HUES64 (cell line): ENCODE measurements around the gene SH3RF1. TPM values are rescaled to one million over a fixed set of nuclear protein-coding genes. Genes with fewer than 3 reads are reported as not detected.

Experiments used
- H3K27ac ChIP-seq: 2 replicates; pipeline ENCODE4 v1.7.0; 2013; ENCODE audit warnings: low read depth, low read length, inconsistent platforms
- H3K27me3 ChIP-seq: 2 replicates; pipeline ENCODE4 v1.6.1; 2013; ENCODE audit warnings: mild to moderate bottlenecking, low read length; ENCODE audit not compliant: insufficient read depth
- H3K36me3 ChIP-seq: 2 replicates; pipeline ENCODE4 v1.6.1; 2013; ENCODE audit warnings: mild to moderate bottlenecking, low read length; ENCODE audit not compliant: insufficient read depth
- H3K4me1 ChIP-seq: 2 replicates; pipeline ENCODE4 v1.6.1; 2013; ENCODE audit warnings: mild to moderate bottlenecking, low read length, moderate library complexity; ENCODE audit not compliant: insufficient read depth
- H3K4me3 ChIP-seq: 2 replicates; pipeline ENCODE4 v1.5.1; 2013; ENCODE audit warnings: mild to moderate bottlenecking, low read length, moderate library complexity
- H3K9ac ChIP-seq: 2 replicates; pipeline ENCODE4 v1.6.1; 2013; ENCODE audit warnings: mild to moderate bottlenecking, low read depth, low read length
- H3K9me3 ChIP-seq: 2 replicates; pipeline ENCODE4 v1.6.1; 2013; ENCODE audit warnings: low read depth, low read length; ENCODE audit not compliant: insufficient read depth
- WGBS: fragments of 150-250, 120-280 bp; methylation state at CpG from one replicate; pipeline ENCODE4 v1.1.7; 2013; ENCODE audit warnings: missing lambda C conversion rate; 5-methylcytosine and 5-hydroxymethylcytosine counted together
- polyA plus RNA-seq, 2 experiments: library from polyadenylated mRNA; stranded (reverse); fragments of 50-300 nt; gene quantifications; one replicate each; pipeline ENCODE4 v1.2.3, GENCODE V29; 2013

The SH3RF1 gene
- polyA plus RNA-seq (2013, experiment 1 of 2) = 6.9 TPM
- polyA plus RNA-seq (2013, experiment 2 of 2) = 7.0 TPM

- Histone ChIP-seq H3K4me1 (peaks cover 48% of the 10 kb centered on the region), H3K4me3 (peak within 1 kb of the TSS; percentile 99), H3K36me3 (no peaks in the 10 kb centered on the region), H3K27ac (peak within 1 kb of the TSS; percentile 57), H3K9ac (peak within 1 kb of the TSS; percentile 93), H3K9me3 (no peaks in the 10 kb centered on the region), H3K27me3 (peaks cover 14% of the 10 kb centered on the region)
- WGBS = under 1% methylated on average over 109 of the region's 110 CpGs
These were observed at the start of gene SH3RF1 for GRCh38 chr4:169270810-169271691. SH3RF1 (minus strand) TSS chr4:169270956; CDS start chr4:169269212, 1,744 bp downstream.

- Histone ChIP-seq H3K9ac (no peak overlapping the region), H3K9me3 (no peaks in the 10 kb centered on the region), H3K27me3 (no peaks in the 10 kb centered on the region), H3K4me3 (no peak overlapping the region), H3K36me3 (no peaks in the 10 kb centered on the region), H3K4me1 (no peaks in the 10 kb centered on the region; the same call in 1 of the 2 replicates), H3K27ac (no peak overlapping the region)
- WGBS = 84% methylated on average over 5 of the region's 5 CpGs
These were observed 45.0 kb upstream of the SH3RF1 start for GRCh38 chr4:169315530-169316343.

- Histone ChIP-seq H3K27me3 (no peaks in the 10 kb centered on the region), H3K36me3 (no peaks in the 10 kb centered on the region), H3K9ac (no peak overlapping the region), H3K27ac (no peak overlapping the region), H3K9me3 (no peaks in the 10 kb centered on the region), H3K4me1 (no peaks in the 10 kb centered on the region; the same call in 1 of the 2 replicates), H3K4me3 (no peak overlapping the region)
- 93% methylated on average over 8 of the region's 8 CpGs for WGBS
These were observed 44.1 kb upstream of the SH3RF1 start for GRCh38 chr4:169314906-169315305.

DNA sequence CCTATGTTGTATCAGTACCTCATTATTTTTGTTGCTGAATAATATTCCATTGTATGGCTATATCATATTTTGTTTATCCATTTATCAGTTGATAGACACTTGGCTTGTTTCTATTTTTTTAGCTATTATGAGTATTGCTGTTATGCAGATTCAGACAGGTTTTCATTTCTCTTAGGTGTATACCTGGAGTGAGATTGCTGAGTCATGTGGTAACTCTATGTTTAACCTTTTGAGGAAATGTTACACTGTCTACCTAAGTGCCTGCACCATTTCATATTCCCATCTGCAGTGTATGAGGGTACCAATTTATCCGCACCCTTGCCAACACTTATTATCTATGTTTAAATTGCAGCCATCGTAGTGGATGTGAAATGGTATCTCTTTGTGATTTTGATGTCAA, 43.0 kb upstream of the SH3RF1 start:
- Histone ChIP-seq H3K9ac (no peak overlapping the region), H3K4me3 (no peak overlapping the region), H3K9me3 (no peaks in the 10 kb centered on the region), H3K27me3 (no peaks in the 10 kb centered on the region), H3K36me3 (no peaks in the 10 kb centered on the region), H3K27ac (no peak overlapping the region), H3K4me1 (no peaks in the 10 kb centered on the region; the same call in 1 of the 2 replicates)
- WGBS = 95% methylated on average over 2 of the region's 2 CpGs

- H3K27me3 ChIP-seq = no peaks in the 10 kb centered on the region
- H3K4me3 ChIP-seq = no peak overlapping the region
- no peak overlapping the region for H3K27ac ChIP-seq
- no peaks in the 10 kb centered on the region for H3K36me3 ChIP-seq
- H3K9me3 ChIP-seq = no peaks in the 10 kb centered on the region
- no peaks in the 10 kb centered on the region; the same call in 1 of the 2 replicates for H3K4me1 ChIP-seq
- H3K9ac ChIP-seq = no peak overlapping the region
- 95% methylated on average over 5 of the region's 6 CpGs for WGBS
These were observed 42.1 kb upstream of the SH3RF1 start for GRCh38 chr4:169312690-169313422.

- WGBS = 72% methylated on average over 12 of the region's 12 CpGs
- Histone ChIP-seq H3K27ac (no peak overlapping the region), H3K9ac (no peak overlapping the region), H3K27me3 (no peaks in the 10 kb centered on the region), H3K4me1 (no peaks in the 10 kb centered on the region; the same call in 1 of the 2 replicates), H3K4me3 (no peak overlapping the region), H3K9me3 (no peaks in the 10 kb centered on the region), H3K36me3 (no peaks in the 10 kb centered on the region)
These were observed 41.0 kb upstream of the SH3RF1 start for GRCh38 chr4:169311643-169312365.

DNA sequence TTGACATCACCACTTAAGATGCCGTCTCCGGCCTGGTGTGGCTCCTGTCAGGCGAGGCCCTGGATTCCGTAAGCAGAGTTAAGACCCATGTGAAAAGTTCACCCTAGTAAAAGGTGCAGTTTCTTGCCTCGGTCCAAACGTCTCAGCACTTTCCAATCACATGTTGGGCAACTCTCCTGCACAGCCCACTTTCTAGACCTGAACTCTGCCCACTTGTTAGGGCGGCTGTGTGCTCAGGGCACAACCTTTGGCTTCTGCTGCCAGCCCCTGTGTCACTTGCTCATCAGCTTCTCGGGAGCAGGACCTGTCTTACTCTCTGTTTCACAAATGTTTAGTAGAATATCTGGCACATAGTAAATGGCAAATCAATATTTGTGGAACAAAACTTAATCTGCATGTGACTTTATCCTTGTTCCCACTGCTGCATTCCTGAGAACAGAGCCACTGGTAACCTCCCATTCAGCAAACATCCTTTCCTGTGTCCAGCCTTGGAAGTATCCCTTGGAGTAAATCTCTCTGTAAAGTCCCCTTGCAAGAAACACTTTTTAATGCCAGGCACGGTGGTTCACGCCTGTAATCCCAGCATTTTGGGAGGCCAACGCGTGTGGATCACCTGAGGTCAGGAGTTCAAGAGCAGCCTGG, 38.7 kb upstream of the SH3RF1 start:
- Histone ChIP-seq H3K4me1 (no peaks in the 10 kb centered on the region), H3K36me3 (no peaks in the 10 kb centered on the region), H3K4me3 (no peak overlapping the region), H3K27me3 (no peaks in the 10 kb centered on the region), H3K9ac (no peak overlapping the region), H3K9me3 (no peaks in the 10 kb centered on the region), H3K27ac (no peak overlapping the region)
- WGBS = 87% methylated on average over 12 of the region's 12 CpGs

DNA sequence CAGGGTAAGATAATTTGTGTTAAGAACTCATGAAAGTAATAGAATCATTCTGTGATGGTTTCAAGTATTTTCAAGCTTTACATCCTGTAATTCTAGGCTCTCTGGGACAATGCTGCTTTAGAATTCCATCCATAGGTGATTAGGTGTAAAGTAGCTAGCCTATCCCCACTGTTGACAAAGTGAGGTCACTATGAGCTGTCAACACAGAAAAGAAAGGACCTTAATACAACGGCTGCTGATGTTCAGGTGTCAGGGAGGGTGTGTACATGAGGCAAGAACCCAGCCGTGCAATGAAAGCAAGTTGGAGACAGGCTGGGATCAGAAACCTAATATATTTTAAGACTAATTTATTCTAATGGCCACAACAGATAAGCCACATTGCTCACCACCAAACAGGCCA, 36.8 kb upstream of the SH3RF1 start:
- H3K27me3 ChIP-seq = no peaks in the 10 kb centered on the region
- no peak overlapping the region for H3K27ac ChIP-seq
- no peaks in the 10 kb centered on the region for H3K36me3 ChIP-seq
- no peaks in the 10 kb centered on the region for H3K9me3 ChIP-seq
- no peak overlapping the region for H3K9ac ChIP-seq
- WGBS = 100% methylated on average over 2 of the region's 2 CpGs
- H3K4me1 ChIP-seq = no peaks in the 10 kb centered on the region
- no peak overlapping the region for H3K4me3 ChIP-seq

GRCh38 chr4:169305651-169306050, 34.9 kb upstream of the SH3RF1 start:
- Histone ChIP-seq H3K27ac (no peak overlapping the region), H3K36me3 (no peaks in the 10 kb centered on the region), H3K27me3 (no peaks in the 10 kb centered on the region), H3K9ac (no peak overlapping the region), H3K4me3 (no peak overlapping the region), H3K4me1 (no peaks in the 10 kb centered on the region), H3K9me3 (no peaks in the 10 kb centered on the region)
- WGBS = 96% methylated on average over 2 of the region's 2 CpGs

DNA sequence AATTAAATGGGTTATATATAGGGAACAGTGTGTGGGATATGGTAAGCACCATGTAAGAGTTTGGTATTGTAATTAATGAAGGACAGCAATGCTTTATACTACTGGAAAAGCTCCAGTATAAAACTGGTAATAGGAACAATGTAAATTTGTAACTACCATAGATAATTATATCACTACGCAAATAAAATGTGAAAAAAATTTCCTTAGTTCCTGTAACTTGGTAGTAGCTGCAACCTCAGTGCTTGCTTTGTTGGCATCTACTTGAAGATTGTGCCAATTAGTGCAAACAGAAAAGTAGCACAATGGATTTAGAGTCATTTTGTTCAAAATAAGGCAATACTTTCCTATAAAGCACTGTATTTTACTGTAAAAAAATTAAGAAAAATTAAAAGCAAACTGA, 34.4 kb upstream of the SH3RF1 start:
- Histone ChIP-seq H3K4me3 (no peak overlapping the region), H3K27me3 (no peaks in the 10 kb centered on the region), H3K36me3 (no peaks in the 10 kb centered on the region), H3K9ac (no peak overlapping the region), H3K4me1 (no peaks in the 10 kb centered on the region), H3K9me3 (no peaks in the 10 kb centered on the region), H3K27ac (no peak overlapping the region)
- WGBS = 0% methylated on average over 1 of the region's 1 CpG
